Vagina (tissue), 2 donors: Measurements from ENCODE around the gene OR1I1. TPM values are rescaled to one million over a fixed set of nuclear protein-coding genes. Genes with fewer than 3 reads are reported as not detected.
A peak's percentile ranks its signal among the peaks of the same experiment; 100 is the strongest.
"Not testable (repeated sequence)": the region's sequence is repeated elsewhere in the genome, so short reads cannot be mapped to it uniquely, and the experiment has no call there.

ENCODE experiments used
- DNase-seq, 2 donors: peaks; one replicate each; pipeline ENCODE4 v3.0.0-alpha.2; 2017; ENCODE audit errors: extremely low spot score in 2 of 2
- H3K27ac ChIP-seq: fragments of 200-600 bp; sonication (generic); one replicate; pipeline ENCODE4 v1.5.1; 2019
- H3K27me3 ChIP-seq: fragments of 200-600 bp; sonication (generic); one replicate; pipeline ENCODE4 v1.5.1; 2019
- H3K36me3 ChIP-seq, 2 donors: fragments of 200-600 bp; sonication (generic); one replicate each; pipeline ENCODE4 v1.5.1; 2017 to 2019
- H3K4me1 ChIP-seq: fragments of 200-600 bp; sonication (generic); one replicate; pipeline ENCODE4 v1.5.1; 2019
- H3K4me3 ChIP-seq, 2 donors: fragments of 200-600 bp; sonication (generic); 1 replicate in 1 of 2; 2 replicates in 1 of 2; pipeline ENCODE4 v1.5.1; 2016 to 2019
- H3K9me3 ChIP-seq: fragments of 200-600 bp; sonication (generic); one replicate; pipeline ENCODE4 v1.5.1; 2019
- POLR2A ChIP-seq, 2 donors: fragments of 450-650 bp; IDR thresholded peaks; one replicate each; pipeline ENCODE4 v1.6.1; 2017; ENCODE audit warnings: antibody characterized with exemption in 2 of 2, mild to moderate bottlenecking in 2 of 2, moderate library complexity in 2 of 2
- POLR2AphosphoS5 ChIP-seq, 2 donors: sonication (generic); formaldehyde crosslinking; IDR thresholded peaks; one replicate each; pipeline ENCODE4 v1.9.0; 2017; ENCODE audit warnings: antibody characterized with exemption in 2 of 2, mild to moderate bottlenecking in 2 of 2, low read depth in 1 of 2; ENCODE audit not compliant: insufficient read depth in 1 of 2
- intact Hi-C: fragments of 100-400 bp; cut with DNase I; formaldehyde crosslinking; loops from one replicate; pipeline ENCODE4 v1.15.1; 2023
- total RNA-seq: library from RNA; depleted of rRNA; stranded (reverse); fragments of >200 nt; gene quantifications from one replicate; pipeline ENCODE4 v1.2.3, GENCODE V29; 2016
- TF ChIP-seq, protein P1 (sequence below), 3 experiments: fragments of 450-650 bp in 2 of 3; fragments of 200-600 bp in 1 of 3; sonication (generic) in 1 of 3; IDR thresholded peaks; one replicate each; pipeline ENCODE4 v1.5.1; 2017 to 2019; ENCODE audit warnings: antibody characterized with exemption in 3 of 3, mild to moderate bottlenecking in 2 of 3, moderate library complexity in 2 of 3

The OR1I1 gene
- total RNA-seq, 1 donor from 2014 or later, result not detected

DNA sequence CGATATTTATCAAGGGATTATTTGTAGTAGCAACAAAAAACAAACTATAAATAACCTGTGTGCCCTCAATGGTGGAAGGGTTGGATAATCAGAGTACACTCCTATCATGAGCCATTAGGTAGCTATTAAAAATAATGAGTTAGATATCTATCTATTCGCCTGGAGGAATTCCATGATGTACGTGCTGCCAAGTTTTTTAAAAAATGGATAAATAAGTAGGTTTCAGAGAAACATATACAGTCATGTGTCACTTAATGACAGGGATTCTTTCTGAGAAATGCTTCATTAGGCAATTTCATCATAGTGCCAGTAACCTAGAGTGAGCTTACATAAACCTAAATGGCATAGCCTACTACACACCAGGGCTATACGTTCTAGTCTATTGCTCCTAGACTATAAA, 6.2 kb upstream of the OR1I1 start:
- Histone ChIP-seq H3K4me3 (no peak overlapping the region), H3K4me1 (no peaks in the 10 kb centered on the region), H3K9me3 (no peaks in the 10 kb centered on the region), H3K27me3 (no peaks in the 10 kb centered on the region), H3K27ac (no peak overlapping the region), H3K36me3 (no peaks in the 10 kb centered on the region)
- TF ChIP-seq, protein P1, sequence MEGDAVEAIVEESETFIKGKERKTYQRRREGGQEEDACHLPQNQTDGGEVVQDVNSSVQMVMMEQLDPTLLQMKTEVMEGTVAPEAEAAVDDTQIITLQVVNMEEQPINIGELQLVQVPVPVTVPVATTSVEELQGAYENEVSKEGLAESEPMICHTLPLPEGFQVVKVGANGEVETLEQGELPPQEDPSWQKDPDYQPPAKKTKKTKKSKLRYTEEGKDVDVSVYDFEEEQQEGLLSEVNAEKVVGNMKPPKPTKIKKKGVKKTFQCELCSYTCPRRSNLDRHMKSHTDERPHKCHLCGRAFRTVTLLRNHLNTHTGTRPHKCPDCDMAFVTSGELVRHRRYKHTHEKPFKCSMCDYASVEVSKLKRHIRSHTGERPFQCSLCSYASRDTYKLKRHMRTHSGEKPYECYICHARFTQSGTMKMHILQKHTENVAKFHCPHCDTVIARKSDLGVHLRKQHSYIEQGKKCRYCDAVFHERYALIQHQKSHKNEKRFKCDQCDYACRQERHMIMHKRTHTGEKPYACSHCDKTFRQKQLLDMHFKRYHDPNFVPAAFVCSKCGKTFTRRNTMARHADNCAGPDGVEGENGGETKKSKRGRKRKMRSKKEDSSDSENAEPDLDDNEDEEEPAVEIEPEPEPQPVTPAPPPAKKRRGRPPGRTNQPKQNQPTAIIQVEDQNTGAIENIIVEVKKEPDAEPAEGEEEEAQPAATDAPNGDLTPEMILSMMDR (IDR thresholded peaks at IDR 0.05), result no peak
- TF ChIP-seq POLR2A (IDR thresholded peaks at IDR 0.05) (no peak), POLR2AphosphoS5 (IDR thresholded peaks at IDR 0.05; ENCODE audit: insufficient read depth in 1 of 2, low read depth in 1 of 2) (no peak)
- DNase-seq, result no peak
- intact Hi-C loops, result no loop called here

DNA sequence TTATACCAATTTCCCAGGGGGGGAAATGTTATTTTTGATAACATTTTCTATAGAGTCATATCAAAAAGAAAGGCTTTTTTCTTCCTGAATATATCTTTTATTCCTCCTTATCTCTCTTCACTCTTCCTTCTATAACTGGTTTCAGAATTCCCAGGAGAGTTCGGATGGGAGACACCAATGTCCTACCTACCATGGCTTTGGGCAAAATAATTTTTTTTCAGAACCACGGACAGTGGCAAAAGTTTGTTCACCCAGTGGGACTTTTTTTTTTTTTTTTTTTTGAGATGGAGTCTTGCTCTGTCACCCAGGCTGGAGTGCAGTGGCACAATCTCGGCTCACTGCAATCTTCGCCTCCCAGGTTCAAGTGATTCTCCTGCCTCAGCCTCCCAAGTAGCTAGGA, 2.0 kb upstream of the OR1I1 start:
- intact Hi-C loops, H3K27me3 ChIP-seq, DNase-seq: not testable (repeated sequence)

DNA sequence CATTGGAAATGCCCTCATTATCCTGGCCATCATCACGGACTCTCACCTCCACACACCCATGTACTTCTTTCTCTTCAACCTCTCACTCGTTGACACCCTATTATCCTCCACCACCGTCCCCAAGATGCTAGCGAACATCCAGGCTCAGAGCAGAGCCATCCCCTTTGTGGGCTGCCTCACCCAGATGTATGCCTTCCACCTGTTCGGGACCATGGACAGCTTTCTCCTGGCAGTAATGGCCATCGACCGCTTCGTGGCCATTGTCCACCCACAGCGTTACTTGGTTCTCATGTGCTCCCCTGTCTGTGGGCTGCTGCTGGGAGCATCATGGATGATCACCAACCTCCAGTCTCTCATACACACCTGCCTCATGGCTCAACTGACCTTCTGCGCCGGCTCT, 5.2 kb downstream of the OR1I1 start:
- Histone ChIP-seq H3K27me3 (no peaks in the 10 kb centered on the region), H3K4me3 (no peak overlapping the region), H3K9me3 (no peaks in the 10 kb centered on the region), H3K36me3 (no peaks in the 10 kb centered on the region), H3K4me1 (no peaks in the 10 kb centered on the region), H3K27ac (no peak overlapping the region)
- TF ChIP-seq POLR2A (IDR thresholded peaks at IDR 0.05), result no peak
- DNase-seq, result no peak
- intact Hi-C loops, result no loop called here

More for the DNA sequence above, 2.0 kb upstream of the OR1I1 start:
- not testable (repeated sequence) for H3K27ac ChIP-seq, H3K9me3 ChIP-seq, H3K4me3 ChIP-seq, H3K36me3 ChIP-seq, H3K4me1 ChIP-seq

DNA sequence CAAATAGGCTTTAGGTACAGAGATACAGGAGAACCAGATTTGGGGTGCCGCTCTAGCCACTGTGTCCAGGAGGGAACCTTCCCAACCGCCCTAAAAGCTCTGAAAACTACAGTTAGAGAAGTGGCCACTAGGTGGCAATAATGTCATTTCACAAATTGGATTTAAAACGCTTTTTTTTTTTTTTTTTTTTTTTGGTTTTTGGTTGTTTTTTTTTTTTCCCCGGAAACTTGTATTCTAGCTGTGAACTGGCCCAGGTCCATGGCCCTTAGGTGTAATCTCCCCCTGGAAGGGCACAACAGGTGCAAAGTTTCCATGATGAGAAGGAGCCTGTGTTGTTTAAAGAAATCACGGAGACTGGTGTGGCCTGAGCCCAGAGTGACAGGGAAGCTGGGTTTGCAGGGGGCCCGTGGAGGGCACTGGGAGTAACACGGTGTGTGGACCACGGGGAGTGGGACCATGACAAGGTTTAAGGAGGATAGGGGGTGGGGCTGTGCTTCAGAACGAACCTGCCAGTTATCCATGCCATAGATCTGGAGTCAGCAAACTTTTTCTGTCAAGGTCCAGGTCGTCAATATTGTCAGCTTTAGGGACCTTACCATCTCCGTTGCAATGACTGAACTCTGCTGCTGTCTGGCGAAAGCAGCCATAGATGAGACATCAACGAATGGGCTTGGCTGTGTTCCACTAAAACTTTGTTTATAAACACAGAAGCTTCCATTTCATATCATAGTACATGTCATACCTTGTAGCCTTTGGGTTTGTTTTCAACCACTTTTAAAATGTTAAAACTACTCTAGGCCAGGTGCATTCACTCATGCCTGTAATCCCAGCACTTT, 10.1 kb downstream of the OR1I1 start:
- no peak for DNase-seq
- H3K9me3 ChIP-seq, result no peaks in the 10 kb centered on the region
- H3K4me1 ChIP-seq, result no peaks in the 10 kb centered on the region
- H3K27me3 ChIP-seq, result no peaks in the 10 kb centered on the region
- H3K36me3 ChIP-seq, result no peaks in the 10 kb centered on the region
- H3K27ac ChIP-seq, result no peak overlapping the region
- H3K4me3 ChIP-seq, result no peak overlapping the region
- intact Hi-C loops, result loop anchor here (5.0 kb wide), 2 partner anchors 60 to 465 kb away; no protein-coding TSS in a partner anchor
- TF ChIP-seq POLR2AphosphoS5 (IDR thresholded peaks at IDR 0.05; ENCODE audit: insufficient read depth in 1 of 2, low read depth in 1 of 2) (no peak), POLR2A (IDR thresholded peaks at IDR 0.05) (no peak)
- TF ChIP-seq, protein P1 (IDR thresholded peaks at IDR 0.05), result peak; percentile 32 to 83 (median 55)

DNA sequence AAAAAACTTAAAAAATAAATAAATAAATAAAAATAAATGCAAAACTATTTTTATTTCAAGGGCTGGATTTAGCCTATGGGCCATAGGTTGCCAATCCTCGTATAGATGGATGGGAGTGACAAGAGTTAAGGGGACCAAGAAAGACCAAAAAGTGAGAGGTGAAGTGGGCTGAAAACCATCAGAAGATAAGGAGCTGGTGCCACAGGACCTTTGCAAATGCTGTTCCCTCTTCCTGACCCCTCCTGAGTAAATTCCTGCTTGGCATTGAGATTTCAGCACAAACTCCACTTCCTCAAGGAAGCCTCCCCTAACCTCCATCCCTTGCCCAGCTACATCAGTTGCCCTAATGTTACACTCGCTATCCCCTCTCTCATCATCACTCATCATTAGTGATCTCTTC, 11.0 kb downstream of the OR1I1 start:
- H3K36me3 ChIP-seq, result no peaks in the 10 kb centered on the region
- H3K4me1 ChIP-seq, result no peaks in the 10 kb centered on the region

DNA sequence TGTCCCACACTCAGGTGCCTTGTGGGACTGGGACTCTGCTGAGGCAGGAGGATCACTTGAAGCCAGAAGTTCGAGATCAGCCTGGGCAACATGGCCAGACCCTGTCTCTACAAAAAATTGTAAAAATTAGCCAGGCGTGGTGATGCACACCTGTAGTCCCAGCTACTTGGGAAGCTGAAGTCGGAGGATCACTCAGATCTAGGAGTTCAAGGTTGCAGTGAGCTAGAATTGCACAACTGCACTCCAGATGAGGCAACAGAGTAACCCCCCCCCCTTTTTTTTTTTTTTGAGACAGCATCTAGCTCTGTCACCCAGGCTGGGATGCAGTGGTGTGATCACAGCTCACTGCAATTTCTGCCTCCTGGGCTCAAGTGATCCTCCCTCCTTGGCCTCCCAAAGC, 14.2 kb downstream of the OR1I1 start:
- Histone ChIP-seq H3K9me3 (no peaks in the 10 kb centered on the region), H3K27me3 (no peaks in the 10 kb centered on the region), H3K27ac (no peak overlapping the region), H3K4me3 (no peak overlapping the region), H3K4me1 (no peaks in the 10 kb centered on the region), H3K36me3 (no peaks in the 10 kb centered on the region)
- TF ChIP-seq POLR2A (IDR thresholded peaks at IDR 0.05) (no peak), POLR2AphosphoS5 (IDR thresholded peaks at IDR 0.05; ENCODE audit: insufficient read depth in 1 of 2, low read depth in 1 of 2) (no peak)
- TF ChIP-seq, protein P1 (IDR thresholded peaks at IDR 0.05), result no peak
- no peak for DNase-seq
- intact Hi-C loops, result no loop called here

More for the DNA sequence above, 11.0 kb downstream of the OR1I1 start:
- intact Hi-C loops, result loop anchor here (5.0 kb wide), 2 partner anchors 59 to 464 kb away; no protein-coding TSS in a partner anchor
- DNase-seq, result no peak
- no peaks in the 10 kb centered on the region for H3K9me3 ChIP-seq
- H3K4me3 ChIP-seq, result no peak overlapping the region
- no peaks in the 10 kb centered on the region for H3K27me3 ChIP-seq
- TF ChIP-seq, protein P1 (IDR thresholded peaks at IDR 0.05), result no peak
- no peak for TF ChIP-seq POLR2A (IDR thresholded peaks at IDR 0.05)
- TF ChIP-seq POLR2AphosphoS5 (IDR thresholded peaks at IDR 0.05; ENCODE audit: insufficient read depth in 1 of 2, low read depth in 1 of 2), result no peak
- no peak overlapping the region for H3K27ac ChIP-seq

DNA sequence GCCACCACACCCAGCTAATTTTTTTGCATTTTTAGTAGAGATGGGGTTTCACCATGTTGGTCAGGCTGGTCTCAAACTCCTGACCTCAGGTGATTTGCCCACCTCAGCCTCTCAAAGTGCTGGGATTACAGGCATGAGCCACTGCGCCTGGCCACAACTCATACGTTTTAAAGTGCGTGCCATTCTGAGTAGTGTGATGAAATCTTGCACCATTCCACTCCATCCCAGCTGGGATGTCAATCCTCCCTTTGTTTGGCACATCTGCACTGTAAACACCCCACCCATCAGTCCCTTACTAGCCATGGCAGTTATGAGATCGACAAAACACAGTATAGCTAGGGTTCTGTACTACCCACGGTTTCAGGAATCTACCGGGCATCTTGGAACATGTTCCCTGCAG, 16.0 kb downstream of the OR1I1 start:
- DNase-seq, H3K9me3 ChIP-seq, H3K4me1 ChIP-seq, H3K4me3 ChIP-seq, intact Hi-C loops, H3K27me3 ChIP-seq, H3K36me3 ChIP-seq: not testable (repeated sequence)
- peak overlapping the region; percentile 53 for H3K27ac ChIP-seq
